Astrocyte of the hippocampus (primary cell): Measurements from ENCODE around the gene ST7L.
"Not testable (repeated sequence)": the region's sequence is repeated elsewhere in the genome, so short reads cannot be mapped to it uniquely, and the experiment has no call there.

ENCODE experiments used
- DNase-seq: peaks from one replicate; pipeline ENCODE4 v3.0.0; 2011; ENCODE audit warnings: low read depth, low spot score

ST7L gene, protein sequence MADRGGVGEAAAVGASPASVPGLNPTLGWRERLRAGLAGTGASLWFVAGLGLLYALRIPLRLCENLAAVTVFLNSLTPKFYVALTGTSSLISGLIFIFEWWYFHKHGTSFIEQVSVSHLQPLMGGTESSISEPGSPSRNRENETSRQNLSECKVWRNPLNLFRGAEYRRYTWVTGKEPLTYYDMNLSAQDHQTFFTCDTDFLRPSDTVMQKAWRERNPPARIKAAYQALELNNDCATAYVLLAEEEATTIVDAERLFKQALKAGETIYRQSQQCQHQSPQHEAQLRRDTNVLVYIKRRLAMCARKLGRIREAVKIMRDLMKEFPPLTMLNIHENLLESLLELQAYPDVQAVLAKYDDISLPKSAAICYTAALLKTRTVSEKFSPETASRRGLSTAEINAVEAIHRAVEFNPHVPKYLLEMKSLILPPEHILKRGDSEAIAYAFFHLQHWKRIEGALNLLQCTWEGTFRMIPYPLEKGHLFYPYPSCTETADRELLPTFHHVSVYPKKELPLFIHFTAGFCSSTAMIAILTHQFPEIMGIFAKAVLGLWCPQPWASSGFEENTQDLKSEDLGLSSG

GRCh38 chr1:112618721-112619517, at the start of gene ST7L:
ST7L (minus strand) TSS chr1:112619141; CDS start chr1:112619113, 28 bp downstream.
- peak; percentile 81 for DNase-seq

DNA sequence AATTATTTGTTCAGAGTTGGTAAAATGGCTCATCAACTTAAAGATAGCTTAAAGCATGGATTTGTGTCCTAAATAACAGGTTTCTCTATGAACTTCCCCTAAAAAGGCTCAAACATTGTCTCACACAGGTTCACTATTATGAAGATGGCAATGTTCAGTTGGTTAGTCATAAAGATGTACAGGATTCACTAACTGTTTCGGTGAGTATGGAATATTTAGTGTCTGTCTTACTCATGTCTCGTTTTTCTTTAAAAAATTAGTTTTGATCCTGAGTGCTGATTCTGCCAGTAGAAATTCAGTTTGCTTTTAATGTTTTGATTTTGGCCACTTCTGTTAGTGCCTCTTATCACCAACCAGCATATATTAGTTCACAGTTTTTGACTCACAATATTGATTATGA, 48.0 kb upstream of the ST7L start:
- DNase-seq = no peak

GRCh38 chr1:112665857-112666256, 46.9 kb upstream of the ST7L start:
- DNase-seq = no peak

GRCh38 chr1:112651205-112651604, 32.3 kb upstream of the ST7L start:
- DNase-seq = no peak

DNA sequence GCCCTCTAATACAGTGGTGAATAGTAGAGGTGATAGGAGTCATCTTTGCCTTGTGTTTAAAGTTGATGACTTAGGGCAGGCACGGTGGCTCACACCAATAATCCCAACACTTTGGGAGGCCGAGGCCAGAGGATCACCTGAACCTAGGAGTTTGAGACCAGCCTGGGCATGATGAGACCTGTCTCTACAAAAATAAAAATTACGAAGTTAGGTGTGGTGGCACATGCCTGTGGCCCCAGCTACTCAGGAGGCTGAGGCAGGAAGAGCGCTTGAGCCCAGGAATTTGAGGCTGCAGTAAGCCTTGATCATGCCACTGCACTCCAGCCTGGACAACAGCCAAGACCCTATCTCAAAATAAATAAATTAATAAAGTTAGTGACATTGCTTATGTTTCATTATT, 27.3 kb upstream of the ST7L start:
- no peak for DNase-seq

GRCh38 chr1:112643080-112643479, 24.1 kb upstream of the ST7L start:
- no peak for DNase-seq

DNA sequence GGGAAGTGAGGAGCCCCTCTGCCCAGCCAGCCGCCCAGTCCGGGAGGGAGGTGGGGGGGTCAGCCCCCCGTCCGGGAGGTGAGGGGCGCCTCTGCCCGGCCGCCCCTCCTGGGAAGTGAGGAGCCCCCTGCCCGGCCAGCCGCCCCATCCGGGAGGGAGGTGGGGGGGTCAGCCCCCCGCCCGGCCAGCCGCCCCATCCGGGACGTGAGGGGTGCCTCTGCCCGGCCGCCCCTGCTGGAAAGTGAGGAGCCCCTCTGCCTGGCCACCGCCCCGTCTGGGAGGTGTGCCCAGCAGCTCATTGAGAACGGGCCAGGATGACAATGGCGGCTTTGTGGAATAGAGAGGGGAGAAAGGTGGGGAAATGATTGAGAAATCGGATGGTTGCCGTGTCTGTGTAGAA, 21.5 kb upstream of the ST7L start:
- DNase-seq = not testable (repeated sequence)

DNA sequence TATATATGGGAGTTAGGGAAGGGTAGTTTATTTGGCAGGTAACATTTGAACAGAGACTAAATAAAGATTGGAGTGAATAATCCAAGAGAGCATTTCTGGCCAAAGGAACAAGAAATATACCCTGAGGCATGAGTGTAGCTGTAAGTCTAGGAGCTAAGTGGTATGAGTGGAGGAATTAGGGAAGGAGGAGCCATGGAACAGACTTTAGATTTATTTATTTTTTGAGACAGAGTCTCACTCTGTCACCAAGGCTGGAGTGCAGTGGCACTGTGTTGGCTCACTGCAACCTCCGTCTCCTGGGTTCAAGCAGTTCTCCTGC, 19.1 kb upstream of the ST7L start:
- DNase-seq = no peak

- peak; percentile 53 for DNase-seq
Measured at GRCh38 chr1:112637254-112638109, 18.5 kb upstream of the ST7L start.

DNA sequence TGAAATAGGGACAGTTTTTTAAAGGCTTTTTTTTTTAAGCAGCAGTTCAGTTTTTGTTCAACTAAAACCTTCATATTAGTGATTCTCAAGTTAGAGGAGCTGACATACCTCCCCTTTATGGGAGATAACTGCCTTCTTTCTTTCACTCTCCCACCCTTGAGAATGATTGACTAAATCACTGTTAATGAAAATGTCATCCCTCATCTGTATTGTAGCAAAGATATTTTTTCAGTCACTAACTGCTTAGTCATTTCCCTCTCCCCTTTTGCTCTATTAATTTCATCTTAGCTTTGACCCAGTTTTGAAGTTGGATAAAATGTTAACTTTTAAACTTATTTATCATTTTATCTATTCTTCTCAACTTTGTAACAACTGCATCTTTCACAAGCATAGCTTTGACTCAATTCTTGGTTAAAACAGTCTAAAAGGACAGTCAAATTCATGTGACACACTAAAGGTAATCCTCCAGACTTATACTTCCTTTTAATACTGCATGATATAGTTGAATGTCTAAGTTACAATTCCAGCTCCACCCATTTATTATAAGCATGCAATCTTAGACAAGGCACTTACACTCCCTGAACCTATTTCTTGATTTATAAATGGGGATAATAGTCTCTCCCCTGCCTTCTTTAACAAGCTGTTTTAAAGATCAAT, 17.8 kb upstream of the ST7L start:
- DNase-seq = peak; percentile 4

DNA sequence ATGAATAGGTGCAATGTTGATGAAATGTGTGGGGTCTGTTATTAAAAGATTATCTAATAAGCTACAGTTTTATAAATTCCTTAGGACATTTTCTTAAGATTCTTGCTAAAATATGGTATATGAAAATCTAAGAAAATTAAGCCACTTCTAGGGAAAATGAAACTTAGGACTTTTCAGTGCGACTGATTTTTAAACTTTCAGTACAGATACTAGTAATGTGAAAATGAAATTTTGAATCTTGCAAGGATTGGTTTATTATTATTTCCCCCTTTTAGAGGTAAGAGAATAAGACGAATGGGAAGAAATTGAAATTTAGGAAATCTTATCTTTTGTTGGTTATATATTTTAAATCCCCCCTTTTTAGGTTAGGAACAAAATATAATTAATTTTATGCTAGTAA, 17.1 kb upstream of the ST7L start:
- no peak for DNase-seq

GRCh38 chr1:112634367-112634766, 15.4 kb upstream of the ST7L start:
- no peak for DNase-seq

DNA sequence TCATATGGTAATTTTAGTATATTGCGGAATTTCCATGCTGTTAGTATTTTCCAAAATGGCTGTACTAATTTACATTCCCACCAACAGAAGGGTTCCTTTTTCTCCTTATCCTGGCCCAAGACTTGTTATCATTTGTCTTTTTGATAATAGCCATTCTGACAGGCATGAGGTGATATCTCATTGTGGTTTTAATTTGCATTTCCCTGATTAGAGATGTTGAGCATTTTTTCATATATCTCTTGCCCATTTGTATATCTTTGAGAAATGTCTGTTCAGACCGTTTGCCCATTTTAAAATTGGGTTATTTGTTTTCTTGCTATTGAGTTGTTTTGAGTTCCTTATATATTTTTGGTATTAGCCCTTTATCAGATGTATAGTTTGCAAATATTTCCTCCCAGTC, 14.7 kb upstream of the ST7L start:
- DNase-seq = no peak

GRCh38 chr1:112629256-112629655, 10.3 kb upstream of the ST7L start:
- DNase-seq = no peak

DNA sequence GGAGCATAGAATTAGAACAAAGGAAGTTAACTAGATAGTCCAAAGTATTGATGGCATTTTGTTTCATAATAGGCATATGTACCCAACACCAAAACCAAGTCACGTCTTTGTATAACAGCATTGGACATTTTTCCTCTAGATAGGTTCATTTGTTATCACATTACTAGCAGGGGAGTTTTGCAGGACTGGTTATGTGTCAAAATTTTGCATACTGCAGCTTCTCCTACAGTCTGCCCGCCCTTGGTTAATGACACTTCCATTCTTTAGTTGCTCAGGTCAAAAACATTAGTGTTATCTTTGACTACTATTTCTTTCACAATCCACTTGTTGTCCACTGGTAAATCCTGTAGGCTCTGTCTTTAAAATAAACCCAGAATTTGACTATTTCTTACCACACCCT, 9.6 kb upstream of the ST7L start:
- no peak for DNase-seq

DNA sequence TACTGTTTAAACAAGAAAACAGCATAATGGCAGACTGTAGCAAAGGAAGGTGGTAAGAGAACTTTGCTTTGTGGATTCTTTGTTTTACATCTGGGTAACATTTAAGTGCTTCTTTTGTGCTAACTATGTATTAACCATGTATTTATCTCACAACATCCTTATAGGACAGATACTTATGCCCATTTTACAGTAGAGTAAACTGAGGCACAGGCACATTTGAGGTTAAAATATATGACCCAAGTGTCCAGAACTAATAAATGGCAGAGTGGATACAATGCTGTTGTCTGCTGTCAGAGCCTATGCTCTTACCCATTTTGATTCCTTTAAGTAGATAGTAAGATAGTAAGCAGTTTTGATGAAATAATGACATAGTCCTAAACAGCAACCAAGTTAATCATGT, 7.9 kb upstream of the ST7L start:
- no peak for DNase-seq

- no peak for DNase-seq
Measured at GRCh38 chr1:112626193-112626592, 7.3 kb upstream of the ST7L start.

- peak; percentile 38 for DNase-seq
Measured at GRCh38 chr1:112625696-112626095, 6.8 kb upstream of the ST7L start.

DNA sequence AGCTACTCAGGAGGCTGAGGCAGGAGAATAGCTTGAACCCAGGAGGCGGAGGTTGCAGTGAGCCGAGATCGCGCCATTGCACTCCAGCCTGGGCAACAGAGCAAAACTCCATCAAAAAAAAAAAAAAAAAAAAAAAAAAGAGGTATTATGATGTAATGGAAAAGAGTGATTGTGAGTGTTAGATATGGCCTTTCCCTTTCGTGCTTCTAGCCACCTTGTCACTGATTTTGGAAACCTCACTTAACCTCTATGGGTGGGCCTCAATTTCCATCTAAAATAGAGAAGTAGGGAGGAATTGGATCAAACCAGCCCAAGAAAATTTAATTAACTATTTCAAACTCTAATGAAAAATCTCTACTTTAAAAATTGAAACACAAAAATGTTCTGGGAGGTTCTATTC, 5.6 kb upstream of the ST7L start:
- DNase-seq = not testable (repeated sequence)

DNA sequence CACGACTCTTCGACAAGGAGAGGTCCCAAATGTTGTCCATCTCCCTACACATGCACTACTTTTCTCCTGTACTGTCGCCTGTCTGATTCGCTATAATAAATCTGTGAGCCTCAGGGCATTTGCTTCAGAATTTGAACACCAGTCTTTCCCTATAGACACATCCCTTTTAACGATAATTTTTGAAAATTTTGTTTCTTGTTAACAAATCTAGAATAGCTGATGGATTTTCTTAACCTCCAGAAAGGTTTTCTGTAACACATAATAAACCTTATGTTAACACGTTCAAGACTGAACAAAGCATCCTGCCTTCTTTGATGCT, 1.4 kb upstream of the ST7L start:
- no peak for DNase-seq
